Measurements from ENCODE around the gene IFT81. TPM values are rescaled to one million over a fixed set of nuclear protein-coding genes. Genes with fewer than 3 reads are reported as not detected.
"Not testable (repeated sequence)": the region's sequence is repeated elsewhere in the genome, so short reads cannot be mapped to it uniquely, and the experiment has no call there.

IFT81 gene
- polyA plus RNA-seq, 12 donors = 12.4 to 33.8 (median 21.1) TPM; not detected in 1

GRCh38 chr12:110107369-110108281 lies 16.5 kb upstream of the IFT81 start:
- DNase-seq = no peak

DNA sequence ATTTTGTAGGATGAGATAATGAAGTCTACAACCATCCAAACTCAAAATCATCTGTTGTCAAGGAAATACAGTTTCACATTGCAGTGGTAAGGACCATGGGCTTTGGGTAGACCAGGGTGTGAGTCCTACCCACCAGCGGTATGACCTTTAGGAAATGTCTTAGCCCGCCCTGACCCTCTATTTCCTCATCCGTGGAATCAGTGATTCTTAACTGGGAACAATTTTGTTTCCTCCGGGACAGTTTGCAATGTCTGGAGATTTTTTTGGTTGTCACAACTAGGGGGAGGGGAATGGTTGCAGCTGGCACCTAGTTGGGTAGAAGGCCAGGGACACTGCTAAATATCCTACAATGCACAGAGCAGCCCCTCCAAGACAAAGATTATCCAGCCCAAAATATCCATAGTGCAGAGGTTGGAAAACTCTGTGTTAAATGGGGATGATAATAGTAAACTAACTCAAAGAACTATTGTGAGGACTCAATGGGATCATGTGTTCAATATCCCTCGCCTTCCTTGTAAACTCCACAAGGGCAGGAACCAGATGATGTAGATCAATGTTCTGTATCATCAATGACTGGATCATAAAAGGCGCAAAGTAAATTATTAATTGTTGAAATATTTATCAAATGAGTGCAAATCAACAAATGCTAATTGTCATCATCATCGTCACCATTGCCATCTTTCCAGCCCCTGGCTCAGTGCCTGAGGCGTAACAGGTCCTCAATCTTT lies 15.7 kb upstream of the IFT81 start:
- DNase-seq = no peak

- DNase-seq = peak; percentile 76
Measured at GRCh38 chr12:110109037-110109836, 14.9 kb upstream of the IFT81 start.

GRCh38 chr12:110109837-110110535 lies 14.2 kb upstream of the IFT81 start:
- no peak for DNase-seq

DNA sequence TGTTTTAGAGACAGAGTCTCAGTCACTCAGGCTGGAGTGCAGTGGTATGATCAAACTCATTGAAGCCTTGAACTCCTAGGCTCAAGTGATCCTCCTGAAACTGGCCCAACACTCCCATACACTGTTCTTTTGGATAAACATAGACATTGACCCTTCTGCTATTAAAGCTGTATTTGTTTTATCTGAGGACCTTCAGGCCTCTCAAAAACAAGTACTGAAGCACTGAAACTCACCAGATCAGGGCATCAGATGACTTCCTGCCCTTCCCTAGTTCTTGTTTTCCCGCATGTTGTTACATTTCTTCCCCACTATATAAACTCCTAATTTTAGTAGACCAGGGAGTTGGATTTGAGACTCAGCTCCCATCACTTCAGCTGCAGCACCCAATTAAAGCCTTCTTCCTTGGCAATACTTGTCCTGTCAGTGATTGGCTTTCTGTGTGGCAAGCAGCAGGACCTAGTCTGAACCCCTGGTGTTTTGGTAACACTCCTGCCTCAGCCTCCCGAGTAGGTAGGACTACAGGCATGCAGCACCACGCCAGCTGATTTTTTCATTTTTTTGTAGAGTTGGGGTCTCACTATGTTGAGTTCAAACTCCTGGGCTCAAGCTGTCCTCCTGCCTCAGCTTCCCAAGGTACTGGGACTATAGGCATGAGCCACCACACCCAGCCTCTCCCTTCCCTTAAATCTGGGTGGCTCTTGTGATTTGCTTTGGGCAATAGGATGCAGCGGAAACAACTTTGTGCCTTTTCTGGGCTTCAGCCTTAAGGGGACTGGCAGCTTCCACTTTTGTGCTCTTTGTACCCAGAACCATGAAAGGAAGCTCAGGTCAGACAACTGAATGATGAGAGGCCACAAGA lies 12.5 kb upstream of the IFT81 start:
- no peak for DNase-seq

- DNase-seq = no peak
Measured at GRCh38 chr12:110112335-110112660, 11.9 kb upstream of the IFT81 start.

DNA sequence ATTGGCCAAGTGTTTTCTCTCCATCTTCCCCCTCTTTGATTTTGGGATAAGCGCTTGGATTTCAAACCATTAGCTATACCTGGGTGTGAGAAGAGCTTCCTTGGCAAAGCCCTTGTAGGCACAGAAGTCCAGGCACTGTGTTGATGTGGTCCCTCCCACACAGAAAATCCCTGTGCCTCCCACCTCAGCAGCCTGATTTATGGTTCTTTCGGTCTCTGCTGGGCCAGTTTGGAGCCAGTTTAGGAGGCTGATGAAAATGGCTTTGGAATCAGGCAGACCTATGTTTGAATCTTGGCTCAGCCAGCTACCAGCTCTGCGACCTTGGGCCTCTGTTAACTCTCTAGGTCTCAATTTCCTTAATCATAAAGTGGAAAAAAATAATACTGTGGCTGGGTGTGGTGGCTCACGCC lies 9.6 kb upstream of the IFT81 start:
- no peak for DNase-seq

GRCh38 chr12:110115675-110116074 lies 8.5 kb upstream of the IFT81 start:
- DNase-seq = no peak

GRCh38 chr12:110116623-110117022 lies 7.5 kb upstream of the IFT81 start:
- DNase-seq = no peak

DNA sequence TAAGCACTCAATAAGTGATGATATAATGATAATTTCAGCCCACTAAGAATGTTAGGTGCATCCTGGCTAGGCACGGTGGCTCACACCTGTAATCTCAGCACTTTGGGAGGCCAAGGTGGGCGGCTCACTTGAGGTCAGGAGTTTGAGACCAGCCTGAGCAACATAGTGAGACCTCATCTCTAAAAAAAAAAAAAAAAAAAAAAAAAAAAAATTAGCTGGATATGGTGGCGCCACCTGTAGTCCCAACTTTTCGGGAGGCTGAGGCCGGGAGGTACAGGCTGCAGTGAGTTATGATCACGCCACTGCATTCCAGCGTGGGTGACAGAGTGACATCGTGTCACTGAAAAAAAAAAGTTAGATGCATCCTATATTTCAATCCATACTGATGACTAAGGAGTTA lies 6.9 kb upstream of the IFT81 start:
- not testable (repeated sequence) for DNase-seq

- peak; percentile 63 for DNase-seq
Measured at GRCh38 chr12:110117956-110118685, 6.0 kb upstream of the IFT81 start.

DNA sequence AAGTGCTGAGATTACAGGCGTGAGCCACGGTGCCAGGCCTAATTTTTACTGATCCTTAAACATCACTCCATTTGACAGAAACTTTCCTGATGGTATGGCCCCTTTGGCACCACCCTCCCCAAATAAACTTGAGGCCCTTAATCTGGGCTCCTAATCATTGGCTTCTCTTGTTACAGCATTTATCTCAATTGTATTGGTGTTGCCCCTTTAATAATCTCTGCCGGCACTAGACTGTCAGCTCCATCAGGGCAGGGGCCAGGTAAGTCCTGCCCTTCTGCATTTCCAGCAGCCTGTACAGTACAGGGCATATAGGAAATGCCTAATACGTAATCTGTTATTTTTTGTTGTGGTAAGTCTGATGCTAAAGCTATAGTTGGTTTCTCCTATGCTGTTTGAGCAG lies 1.2 kb upstream of the IFT81 start:
- DNase-seq = no peak

GRCh38 chr12:110123919-110124268 lies 263 bp upstream of the IFT81 start:
- no peak for DNase-seq

- DNase-seq = no peak
Measured at GRCh38 chr12:110126557-110126956, 2.4 kb downstream of the IFT81 start.

DNA sequence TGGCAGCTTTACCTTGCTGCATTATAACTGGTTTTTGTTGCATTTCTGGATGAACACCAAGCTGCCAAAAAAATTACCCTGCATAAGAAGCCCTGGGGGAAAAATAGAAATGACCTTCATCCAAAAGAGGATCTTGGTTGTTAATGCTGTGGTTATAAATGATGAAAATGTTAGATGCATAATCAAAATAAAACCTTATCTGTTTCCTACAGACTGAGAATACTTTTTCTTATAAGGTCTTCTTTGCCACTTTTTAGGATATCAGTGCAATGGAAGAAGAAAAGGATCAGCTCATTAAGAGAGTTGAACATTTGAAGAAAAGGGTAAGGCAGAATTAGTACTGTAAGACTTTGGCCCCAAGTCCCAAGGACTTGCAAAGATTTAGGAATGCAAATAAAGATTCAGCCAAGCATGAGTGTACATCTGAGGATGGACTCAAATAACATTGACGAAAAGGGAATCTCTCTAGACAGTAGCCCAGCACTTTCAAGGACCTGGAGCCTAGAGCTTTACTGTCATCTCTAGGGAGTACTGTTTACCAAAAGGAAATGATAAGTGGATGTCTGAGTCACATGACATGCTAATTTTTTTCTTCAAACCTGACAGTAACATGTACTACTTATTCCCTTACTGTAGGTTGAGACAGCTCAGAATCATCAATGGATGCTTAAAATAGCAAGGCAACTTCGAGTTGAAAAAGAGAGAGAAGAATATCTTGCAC lies 10.7 kb downstream of the IFT81 start:
- DNase-seq = no peak

GRCh38 chr12:110135806-110136205 lies 11.6 kb downstream of the IFT81 start:
- DNase-seq = no peak

DNA sequence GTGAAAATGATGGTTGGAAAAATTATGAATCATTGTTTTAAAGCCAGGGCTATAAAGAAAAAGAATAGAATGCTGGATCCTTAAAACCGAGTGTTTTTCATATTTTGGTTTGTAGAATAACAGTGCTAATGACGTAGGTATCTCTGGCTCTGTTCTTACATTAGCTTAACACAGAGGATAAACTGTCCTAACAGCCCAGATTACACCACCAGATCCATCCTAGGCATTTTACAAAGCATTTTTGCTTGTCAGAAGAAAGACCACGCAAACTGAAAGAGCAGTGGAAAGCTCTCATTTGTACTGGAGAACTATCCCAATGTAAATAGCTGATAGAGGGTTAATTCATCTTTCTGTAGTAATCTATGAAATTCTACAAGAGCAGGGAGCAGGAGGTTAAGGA lies 13.6 kb downstream of the IFT81 start:
- DNase-seq = no peak

DNA sequence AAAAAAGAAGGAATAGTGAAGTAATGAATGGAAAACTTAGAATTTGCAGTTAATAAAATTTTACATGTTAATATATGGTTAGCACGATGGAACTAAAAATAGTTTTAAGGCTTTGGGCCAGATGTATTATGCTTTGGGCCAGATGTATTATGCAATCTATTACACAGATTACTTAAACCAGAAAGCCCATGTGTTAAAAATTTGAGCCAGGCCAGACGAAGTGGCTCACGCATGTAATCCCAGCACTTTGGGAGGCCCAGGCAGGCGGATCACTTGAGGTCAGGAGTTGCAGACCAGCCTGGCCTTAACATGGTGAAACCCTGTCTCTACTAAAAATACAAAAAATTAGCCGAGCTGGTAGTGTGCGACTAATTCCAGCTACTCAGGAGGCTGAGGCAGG lies 17.2 kb downstream of the IFT81 start:
- DNase-seq = peak; percentile 78

- DNase-seq = no peak
Measured at GRCh38 chr12:110146986-110147385, 22.8 kb downstream of the IFT81 start.
